LNCAP (cell line): Measurements from ENCODE around the gene NPSR1.

Source experiments
- TF ChIP-seq, protein P1 (sequence below): fragments of 450-650 bp; IDR thresholded peaks from 2 replicates; pipeline ENCODE4 v1.5.1; 2017; ENCODE audit warnings: mild to moderate bottlenecking

NPSR1 gene

DNA sequence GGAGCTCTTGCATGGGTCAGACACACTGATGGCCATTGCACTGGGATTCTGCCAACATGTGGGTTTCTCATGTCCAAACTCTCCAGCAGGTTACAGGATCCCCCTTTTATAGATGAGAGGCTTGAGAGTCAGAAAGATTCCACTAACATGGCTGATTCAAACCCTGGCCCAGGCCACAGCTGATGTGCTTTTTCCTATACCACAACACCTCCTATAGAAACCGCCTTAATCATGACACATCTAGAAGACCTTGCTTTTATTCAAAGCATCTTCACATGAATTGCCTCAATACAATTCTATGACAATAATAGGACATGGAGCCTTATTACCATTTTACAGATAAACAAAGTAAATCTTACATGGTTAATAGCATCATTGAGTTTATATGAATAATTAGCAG lies 190.7 kb downstream of the NPSR1 start:
- TF ChIP-seq, protein P1, sequence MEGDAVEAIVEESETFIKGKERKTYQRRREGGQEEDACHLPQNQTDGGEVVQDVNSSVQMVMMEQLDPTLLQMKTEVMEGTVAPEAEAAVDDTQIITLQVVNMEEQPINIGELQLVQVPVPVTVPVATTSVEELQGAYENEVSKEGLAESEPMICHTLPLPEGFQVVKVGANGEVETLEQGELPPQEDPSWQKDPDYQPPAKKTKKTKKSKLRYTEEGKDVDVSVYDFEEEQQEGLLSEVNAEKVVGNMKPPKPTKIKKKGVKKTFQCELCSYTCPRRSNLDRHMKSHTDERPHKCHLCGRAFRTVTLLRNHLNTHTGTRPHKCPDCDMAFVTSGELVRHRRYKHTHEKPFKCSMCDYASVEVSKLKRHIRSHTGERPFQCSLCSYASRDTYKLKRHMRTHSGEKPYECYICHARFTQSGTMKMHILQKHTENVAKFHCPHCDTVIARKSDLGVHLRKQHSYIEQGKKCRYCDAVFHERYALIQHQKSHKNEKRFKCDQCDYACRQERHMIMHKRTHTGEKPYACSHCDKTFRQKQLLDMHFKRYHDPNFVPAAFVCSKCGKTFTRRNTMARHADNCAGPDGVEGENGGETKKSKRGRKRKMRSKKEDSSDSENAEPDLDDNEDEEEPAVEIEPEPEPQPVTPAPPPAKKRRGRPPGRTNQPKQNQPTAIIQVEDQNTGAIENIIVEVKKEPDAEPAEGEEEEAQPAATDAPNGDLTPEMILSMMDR: no peak

- TF ChIP-seq, protein P1: no peak
Observed at GRCh38 chr7:34849163-34849960, 191.3 kb downstream of the NPSR1 start.

DNA sequence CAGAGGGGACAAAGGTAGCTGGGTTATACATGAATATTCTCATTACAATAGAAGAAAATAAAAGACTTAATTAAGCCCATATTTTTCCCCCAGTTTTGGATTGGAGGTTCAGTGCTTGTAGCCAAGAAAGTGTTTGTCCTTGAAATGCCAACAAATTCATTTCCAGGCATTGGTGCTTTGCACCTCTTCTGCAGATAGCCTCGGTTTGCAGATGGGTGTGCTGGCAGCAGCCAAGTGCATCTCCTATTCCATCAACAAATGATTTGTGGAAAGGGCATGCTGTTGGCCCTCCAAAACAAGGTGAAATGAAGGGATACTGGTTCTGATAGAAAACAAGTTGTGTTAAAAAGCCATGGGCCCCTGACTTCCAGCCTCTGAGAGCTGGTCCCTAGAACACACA lies 192.0 kb downstream of the NPSR1 start:
- TF ChIP-seq, protein P1: no peak

DNA sequence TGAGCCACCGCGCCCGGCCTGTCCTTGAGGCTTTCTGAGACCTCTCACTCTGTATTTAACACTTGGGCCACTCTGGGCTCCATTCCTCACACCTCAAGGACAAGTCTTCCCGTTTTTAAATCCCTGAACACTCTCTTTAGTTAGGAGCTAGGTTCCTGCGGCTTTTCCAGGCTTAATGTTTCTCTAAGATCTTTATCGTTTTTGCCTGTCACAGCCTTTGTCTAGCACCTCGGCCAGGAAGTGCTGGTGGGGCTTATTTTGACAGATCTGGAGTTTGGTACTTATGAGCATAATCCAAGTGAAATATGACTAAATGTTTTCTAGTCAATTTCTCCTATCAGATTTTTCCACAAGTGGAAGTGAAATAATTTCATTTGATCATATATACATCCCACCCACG lies 192.7 kb downstream of the NPSR1 start:
- TF ChIP-seq, protein P1: no peak

- TF ChIP-seq, protein P1: no peak
Observed at GRCh38 chr7:34851431-34851830, 193.4 kb downstream of the NPSR1 start.

GRCh38 chr7:34869057-34869456 lies 211.0 kb downstream of the NPSR1 start:
- TF ChIP-seq, protein P1: no peak

- TF ChIP-seq, protein P1: no peak
Observed at GRCh38 chr7:34875481-34875880, 217.5 kb downstream of the NPSR1 start.
